Glomerular endothelial cell (primary cell): ENCODE data around the gene UROS. TPM values are rescaled to one million over a fixed set of nuclear protein-coding genes. Genes with fewer than 3 reads are reported as not detected.
A peak's percentile ranks its signal among the peaks of the same experiment; 100 is the strongest.

Experiments
- DNase-seq: peaks from one replicate; pipeline ENCODE4 v3.0.0-alpha.2; 2011; ENCODE audit warnings: low read depth, low spot score; ENCODE audit errors: extremely low read depth
- total RNA-seq: library from RNA; depleted of rRNA; stranded (reverse); fragments of >200 nt; gene quantifications from 2 replicates; pipeline ENCODE4 v1.2.3, GENCODE V29; 2015

The UROS gene
- 61.9 and 86.3 TPM in 2 replicates for total RNA-seq

GRCh38 chr10:125822878-125823662 lies at the start of gene UROS, which contains the start of gene BCCIP:
Gene UROS, minus strand, starts transcription at chr10:125823258. Its CDS starts 6,759 bp downstream, at chr10:125816499.
Gene BCCIP, plus strand, starts transcription at chr10:125823546. Its CDS starts 12 bp downstream, at chr10:125823558.
- DNase-seq, result peak; percentile 85

- DNase-seq, result no peak
These were observed 48.3 kb upstream of the UROS start for GRCh38 chr10:125871338-125871737.

- DNase-seq, result peak; percentile 42
These were observed 45.4 kb upstream of the UROS start for GRCh38 chr10:125868372-125868975.

- DNase-seq, result no peak
These were observed 43.5 kb upstream of the UROS start for GRCh38 chr10:125866421-125867029.

- no peak for DNase-seq
These were observed 42.1 kb upstream of the UROS start for GRCh38 chr10:125865120-125865519.

GRCh38 chr10:125859128-125859817 lies 36.2 kb upstream of the UROS start:
- no peak for DNase-seq

GRCh38 chr10:125857185-125857760 lies 34.2 kb upstream of the UROS start:
- DNase-seq, result no peak

GRCh38 chr10:125852487-125852886 lies 29.4 kb upstream of the UROS start:
- DNase-seq, result no peak

GRCh38 chr10:125850766-125851731 lies 28.0 kb upstream of the UROS start:
- no peak for DNase-seq

GRCh38 chr10:125849448-125849847 lies 26.4 kb upstream of the UROS start:
- DNase-seq, result no peak

- DNase-seq, result no peak
These were observed 25.8 kb upstream of the UROS start for GRCh38 chr10:125848857-125849256.

GRCh38 chr10:125848371-125848770 lies 25.3 kb upstream of the UROS start:
- DNase-seq, result no peak

- DNase-seq, result no peak
These were observed 23.8 kb upstream of the UROS start for GRCh38 chr10:125846894-125847293.

GRCh38 chr10:125845617-125846016 lies 22.6 kb upstream of the UROS start:
- no peak for DNase-seq

- DNase-seq, result no peak
These were observed 21.7 kb upstream of the UROS start for GRCh38 chr10:125844751-125845221.

- DNase-seq, result no peak
These were observed 20.7 kb upstream of the UROS start for GRCh38 chr10:125843603-125844329.

GRCh38 chr10:125840955-125841354 lies 17.9 kb upstream of the UROS start:
- DNase-seq, result peak; percentile 37

- DNase-seq, result no peak
These were observed 17.3 kb upstream of the UROS start for GRCh38 chr10:125840406-125840805.
